Activated T-helper 17 cell treated with anti-CD3 and anti-CD28 coated beads, Interleukin-2, amount 50 U/mL, for 72 hours (primary cell): ENCODE results near the gene CARS1. TPM values are rescaled to one million over a fixed set of nuclear protein-coding genes. Genes with fewer than 3 reads are reported as not detected.

Source experiments
- ATAC-seq: fragments of 150-1000 bp; cut with Tn5 transposase; replicated peaks from 2 replicates; pipeline ENCODE4 v1.10.0; 2021; ENCODE audit warnings: mild to moderate bottlenecking, moderate library complexity
- H3K27ac Mint-ChIP-seq: one replicate; pipeline ENCODE4 v1.8.0; 2022; ENCODE audit warnings: mixed read lengths
- H3K27me3 Mint-ChIP-seq: one replicate; pipeline ENCODE4 v1.8.0; 2022; ENCODE audit warnings: mixed read lengths
- H3K36me3 Mint-ChIP-seq: one replicate; pipeline ENCODE4 v1.8.0; 2022; ENCODE audit warnings: low read depth, mild to moderate bottlenecking, mixed read lengths
- H3K4me1 Mint-ChIP-seq: one replicate; pipeline ENCODE4 v1.8.0; 2022; ENCODE audit warnings: mixed read lengths
- H3K4me3 Mint-ChIP-seq: one replicate; pipeline ENCODE4 v1.8.0; 2022; ENCODE audit warnings: mild to moderate bottlenecking, mixed read lengths
- H3K9me3 Mint-ChIP-seq: one replicate; pipeline ENCODE4 v1.8.0; 2022; ENCODE audit warnings: mixed read lengths
- total RNA-seq, 2 donors: library from RNA; stranded (reverse); gene quantifications; one replicate each; pipeline ENCODE4 v1.2.3, GENCODE V29; 2022

Gene CARS1
- total RNA-seq, 2 donors from 2014 or later, result 81.4 to 84.9 TPM

- peaks cover 98% of the 10 kb centered on the region for H3K36me3 Mint-ChIP-seq
- no peak for ATAC-seq
- H3K9me3 Mint-ChIP-seq, result no peaks in the 10 kb centered on the region
- H3K27me3 Mint-ChIP-seq, result no peaks in the 10 kb centered on the region
- no peak overlapping the region for H3K27ac Mint-ChIP-seq
- H3K4me3 Mint-ChIP-seq, result no peak overlapping the region
- peaks cover 13% of the 10 kb centered on the region for H3K4me1 Mint-ChIP-seq
Observed at GRCh38 chr11:3006505-3007260, 50.5 kb downstream of the CARS1 start.

- Mint-ChIP-seq H3K27me3 (no peaks in the 10 kb centered on the region), H3K4me1 (peaks cover 8% of the 10 kb centered on the region), H3K4me3 (no peak overlapping the region), H3K27ac (no peak overlapping the region), H3K36me3 (peaks cover 94% of the 10 kb centered on the region), H3K9me3 (no peaks in the 10 kb centered on the region)
- ATAC-seq, result no peak
Observed at GRCh38 chr11:3004481-3004880, 52.7 kb downstream of the CARS1 start.

GRCh38 chr11:3003396-3004231, 53.6 kb downstream of the CARS1 start:
- peak overlapping the region; percentile 87 for H3K27ac Mint-ChIP-seq
- peaks cover 86% of the 10 kb centered on the region for H3K36me3 Mint-ChIP-seq
- H3K27me3 Mint-ChIP-seq, result no peaks in the 10 kb centered on the region
- peaks cover 5% of the 10 kb centered on the region for H3K4me1 Mint-ChIP-seq
- H3K9me3 Mint-ChIP-seq, result no peaks in the 10 kb centered on the region
- H3K4me3 Mint-ChIP-seq, result no peak overlapping the region
- ATAC-seq, result no peak

GRCh38 chr11:3002871-3003270, 54.4 kb downstream of the CARS1 start:
- Mint-ChIP-seq H3K36me3 (peaks cover 78% of the 10 kb centered on the region), H3K4me3 (no peak overlapping the region), H3K4me1 (peaks cover 5% of the 10 kb centered on the region), H3K27ac (peak overlapping the region; percentile 87), H3K9me3 (no peaks in the 10 kb centered on the region), H3K27me3 (no peaks in the 10 kb centered on the region)
- ATAC-seq, result no peak

- Mint-ChIP-seq H3K36me3 (peaks cover 74% of the 10 kb centered on the region), H3K9me3 (no peaks in the 10 kb centered on the region), H3K27ac (peak overlapping the region; percentile 87), H3K27me3 (no peaks in the 10 kb centered on the region), H3K4me3 (no peak overlapping the region), H3K4me1 (peaks cover 5% of the 10 kb centered on the region)
- ATAC-seq, result no peak
Observed at GRCh38 chr11:3002351-3002861, 54.8 kb downstream of the CARS1 start.

GRCh38 chr11:3001496-3001895, 55.7 kb downstream of the CARS1 start:
- H3K9me3 Mint-ChIP-seq, result no peaks in the 10 kb centered on the region
- H3K27me3 Mint-ChIP-seq, result no peaks in the 10 kb centered on the region
- peak overlapping the region; percentile 33 for H3K27ac Mint-ChIP-seq
- no peak for ATAC-seq
- peaks cover 67% of the 10 kb centered on the region for H3K36me3 Mint-ChIP-seq
- peaks cover 5% of the 10 kb centered on the region for H3K4me1 Mint-ChIP-seq
- no peak overlapping the region for H3K4me3 Mint-ChIP-seq

GRCh38 chr11:3000032-3000961, 56.9 kb downstream of the CARS1 start:
- Mint-ChIP-seq H3K4me1 (peaks cover 5% of the 10 kb centered on the region), H3K4me3 (no peak overlapping the region), H3K9me3 (no peaks in the 10 kb centered on the region), H3K27me3 (no peaks in the 10 kb centered on the region), H3K36me3 (peaks cover 55% of the 10 kb centered on the region), H3K27ac (no peak overlapping the region)
- ATAC-seq, result no peak

GRCh38 chr11:2999464-2999998, 57.7 kb downstream of the CARS1 start:
- H3K4me1 Mint-ChIP-seq, result peaks cover 5% of the 10 kb centered on the region
- no peak for ATAC-seq
- H3K27me3 Mint-ChIP-seq, result no peaks in the 10 kb centered on the region
- H3K27ac Mint-ChIP-seq, result no peak overlapping the region
- no peak overlapping the region for H3K4me3 Mint-ChIP-seq
- H3K9me3 Mint-ChIP-seq, result no peaks in the 10 kb centered on the region
- H3K36me3 Mint-ChIP-seq, result peaks cover 47% of the 10 kb centered on the region

GRCh38 chr11:2998073-2998850, 59.0 kb downstream of the CARS1 start:
- no peak overlapping the region for H3K27ac Mint-ChIP-seq
- H3K36me3 Mint-ChIP-seq, result peaks cover 34% of the 10 kb centered on the region
- peaks cover 5% of the 10 kb centered on the region for H3K4me1 Mint-ChIP-seq
- ATAC-seq, result no peak
- no peaks in the 10 kb centered on the region for H3K27me3 Mint-ChIP-seq
- H3K4me3 Mint-ChIP-seq, result no peak overlapping the region
- no peaks in the 10 kb centered on the region for H3K9me3 Mint-ChIP-seq

- Mint-ChIP-seq H3K36me3 (peaks cover 27% of the 10 kb centered on the region), H3K27me3 (no peaks in the 10 kb centered on the region), H3K4me3 (no peak overlapping the region), H3K27ac (no peak overlapping the region), H3K9me3 (no peaks in the 10 kb centered on the region), H3K4me1 (peaks cover under 1% of the 10 kb centered on the region)
- no peak for ATAC-seq
Observed at GRCh38 chr11:2997406-2997805, 59.8 kb downstream of the CARS1 start.

GRCh38 chr11:2996976-2997375, 60.2 kb downstream of the CARS1 start:
- Mint-ChIP-seq H3K36me3 (peaks cover 27% of the 10 kb centered on the region), H3K27ac (no peak overlapping the region), H3K4me1 (no peaks in the 10 kb centered on the region), H3K4me3 (no peak overlapping the region), H3K27me3 (no peaks in the 10 kb centered on the region), H3K9me3 (no peaks in the 10 kb centered on the region)
- no peak for ATAC-seq

GRCh38 chr11:2995893-2996554, 61.2 kb downstream of the CARS1 start:
- Mint-ChIP-seq H3K4me1 (no peaks in the 10 kb centered on the region), H3K9me3 (no peaks in the 10 kb centered on the region), H3K27ac (no peak overlapping the region), H3K27me3 (no peaks in the 10 kb centered on the region), H3K4me3 (no peak overlapping the region), H3K36me3 (peaks cover 26% of the 10 kb centered on the region)
- ATAC-seq, result no peak

GRCh38 chr11:2995031-2995561, 62.1 kb downstream of the CARS1 start:
- H3K27ac Mint-ChIP-seq, result no peak overlapping the region
- no peak overlapping the region for H3K4me3 Mint-ChIP-seq
- ATAC-seq, result no peak
- H3K4me1 Mint-ChIP-seq, result peaks cover 4% of the 10 kb centered on the region
- no peaks in the 10 kb centered on the region for H3K27me3 Mint-ChIP-seq
- no peaks in the 10 kb centered on the region for H3K9me3 Mint-ChIP-seq
- H3K36me3 Mint-ChIP-seq, result peaks cover 26% of the 10 kb centered on the region
